SIG-M5 treated with dmso at 0.1 percent for 504 hours (cell line): ENCODE results near the gene ACVR1B.

ENCODE experiments used
- DNase-seq: peaks from one replicate; lab custom pipeline; 2025; ENCODE audit not compliant: unreplicated experiment; lab: John Stamatoyannopoulos, UW

The ACVR1B gene

DNA sequence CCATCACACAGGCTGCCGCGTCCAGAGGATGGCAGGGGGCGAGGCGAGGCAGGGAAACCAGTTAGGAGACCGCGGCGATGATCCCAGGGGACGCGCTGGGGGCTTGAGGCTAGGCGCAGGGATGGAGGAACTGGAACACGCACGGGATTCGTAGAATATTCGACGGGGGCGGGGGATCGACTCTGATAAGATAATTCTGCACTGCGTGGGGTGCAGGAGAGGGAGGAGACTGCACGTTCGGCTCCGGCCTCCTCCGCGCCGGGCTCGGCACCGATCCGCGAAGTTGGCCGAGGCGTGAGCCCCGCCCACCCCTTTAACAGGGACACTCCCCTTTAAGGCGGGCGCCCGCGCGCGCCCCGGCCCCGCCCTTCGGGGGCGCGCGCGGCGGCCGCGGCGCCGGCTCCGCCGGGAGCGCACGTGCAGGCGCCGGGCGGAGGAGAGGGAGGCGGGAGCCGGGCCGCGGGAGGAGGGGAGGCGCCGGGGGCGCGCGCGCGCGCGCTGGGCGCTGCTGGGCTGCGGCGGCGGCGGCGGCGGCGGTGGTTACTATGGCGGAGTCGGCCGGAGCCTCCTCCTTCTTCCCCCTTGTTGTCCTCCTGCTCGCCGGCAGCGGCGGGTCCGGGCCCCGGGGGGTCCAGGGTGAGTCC is at the start of gene ACVR1B:
ACVR1B (plus strand) TSS at position 501 of the 644 bp plus-strand sequence; CDS start at position 546, 45 bp downstream.
- DNase-seq, result peak; percentile 86

DNA sequence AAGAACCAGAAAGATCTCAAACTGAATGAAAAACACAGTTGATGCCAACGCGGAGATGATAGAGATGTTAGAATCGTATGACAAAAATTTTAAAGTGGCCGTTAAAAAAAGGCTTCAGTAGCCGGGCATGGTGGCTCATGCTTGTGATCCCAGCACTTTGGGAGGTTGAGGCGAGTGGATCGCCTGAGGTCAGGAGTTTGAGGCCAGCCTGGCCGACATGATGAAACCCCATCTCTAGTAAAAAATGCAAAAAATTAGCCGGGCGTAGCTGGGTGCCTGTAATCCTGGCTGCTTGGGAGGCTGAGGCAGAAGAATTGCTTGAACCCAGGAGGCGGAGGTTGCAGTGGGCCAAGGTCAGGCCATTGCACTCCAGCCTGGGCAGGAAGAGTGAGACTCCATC is 49.6 kb upstream of the ACVR1B start:
- DNase-seq, result no peak

- DNase-seq, result no peak
Observed at GRCh38 chr12:51904951-51905470, 46.5 kb upstream of the ACVR1B start.

GRCh38 chr12:51905471-51906429 is 45.7 kb upstream of the ACVR1B start:
- no peak for DNase-seq

DNA sequence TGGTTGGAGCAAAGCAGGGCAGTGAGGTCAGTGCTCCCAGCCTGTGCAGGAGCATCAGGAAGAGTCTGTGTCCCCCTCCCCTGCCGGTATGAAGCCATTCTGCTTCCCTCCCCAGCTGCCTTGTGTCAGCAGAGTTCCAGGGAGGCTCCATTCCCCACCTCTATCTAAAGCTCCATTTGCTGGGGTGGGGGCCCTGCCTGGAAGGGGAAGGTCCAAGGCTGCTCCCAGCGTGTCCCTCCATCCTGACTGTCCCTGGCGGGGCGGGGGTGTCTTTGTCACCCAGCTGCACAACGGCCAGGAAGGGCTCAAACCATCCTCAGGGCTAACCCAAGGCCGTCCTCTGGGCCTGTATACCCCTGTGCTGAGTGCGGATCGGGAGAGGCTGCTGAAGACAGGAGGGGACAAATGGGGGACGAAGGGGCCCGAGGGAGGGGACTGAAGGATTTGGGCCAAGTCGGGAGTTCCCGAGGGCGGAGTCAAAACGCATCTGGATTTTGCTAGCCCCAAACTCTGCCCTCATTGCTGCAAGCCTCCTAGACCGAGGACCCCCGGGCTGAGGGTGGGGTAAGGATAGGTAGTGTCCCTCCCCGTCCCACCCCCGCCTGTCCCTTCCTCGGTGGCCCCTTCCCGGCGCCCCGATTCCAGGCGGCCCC is 44.9 kb upstream of the ACVR1B start:
- no peak for DNase-seq

DNA sequence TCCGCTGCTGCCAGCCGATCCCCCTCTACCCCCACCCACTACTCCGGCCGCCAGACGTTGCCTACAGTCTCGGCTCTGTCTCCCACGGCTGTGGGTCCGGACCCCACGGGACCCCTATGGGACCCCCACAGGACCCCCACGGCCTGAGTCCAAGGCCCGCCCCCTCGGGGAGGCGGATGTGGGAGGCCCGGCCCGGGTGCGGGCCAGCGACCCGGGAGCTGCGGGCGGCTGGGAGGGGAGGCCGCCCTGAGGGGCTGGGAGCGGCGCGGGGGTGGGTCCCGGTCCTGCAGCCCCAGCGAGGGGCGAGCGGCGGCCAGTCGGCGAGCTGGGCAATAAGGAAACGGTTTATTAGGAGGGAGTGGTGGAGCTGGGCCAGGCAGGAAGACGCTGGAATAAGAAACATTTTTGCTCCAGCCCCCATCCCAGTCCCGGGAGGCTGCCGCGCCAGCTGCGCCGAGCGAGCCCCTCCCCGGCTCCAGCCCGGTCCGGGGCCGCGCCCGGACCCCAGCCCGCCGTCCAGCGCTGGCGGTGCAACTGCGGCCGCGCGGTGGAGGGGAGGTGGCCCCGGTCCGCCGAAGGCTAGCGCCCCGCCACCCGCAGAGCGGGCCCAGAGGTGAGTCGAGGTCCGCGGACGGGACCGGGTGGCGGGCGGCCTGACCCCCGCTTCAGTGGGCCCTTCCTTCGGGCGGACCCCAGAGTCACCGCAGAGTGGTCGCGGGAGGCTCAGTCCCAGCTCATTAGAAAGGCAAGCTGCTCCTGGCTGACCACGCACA is 44.2 kb upstream of the ACVR1B start, which contains the start of gene ACVRL1:
ACVRL1 (plus strand) TSS at position 422 of the 773 bp plus-strand sequence. CDS start 4,971 bp downstream, outside the sequence.
- no peak for DNase-seq

DNA sequence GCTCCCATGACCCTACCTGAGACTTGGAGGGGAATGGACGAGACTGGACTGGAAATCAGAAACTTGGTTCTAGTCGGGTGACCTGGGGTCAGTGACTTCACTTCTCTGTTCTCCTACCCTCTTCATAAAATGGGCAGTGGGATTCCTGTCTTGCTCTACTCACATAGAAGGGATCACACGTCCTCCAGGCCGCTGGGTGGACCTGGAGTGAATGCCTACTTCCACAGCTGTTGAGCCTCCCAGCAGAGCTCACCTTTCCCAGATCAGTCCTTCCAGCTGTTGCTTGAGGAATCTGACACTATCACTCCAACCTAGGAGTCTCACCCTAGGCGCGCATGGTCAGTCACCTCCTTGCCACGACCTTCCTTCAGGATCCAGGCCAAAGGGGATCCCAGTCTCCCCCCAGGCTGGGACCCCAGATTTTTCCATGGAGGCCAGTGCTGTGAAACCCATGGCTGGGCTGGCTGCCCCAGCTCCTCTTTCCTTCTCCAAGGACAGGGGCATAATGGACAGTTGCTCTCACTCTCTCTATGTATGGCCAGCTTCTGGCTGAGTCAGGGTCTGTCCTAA is 43.6 kb upstream of the ACVR1B start:
- no peak for DNase-seq

- no peak for DNase-seq
Observed at GRCh38 chr12:51908876-51909592, 42.5 kb upstream of the ACVR1B start.

- DNase-seq, result no peak
Observed at GRCh38 chr12:51910168-51910567, 41.3 kb upstream of the ACVR1B start.

DNA sequence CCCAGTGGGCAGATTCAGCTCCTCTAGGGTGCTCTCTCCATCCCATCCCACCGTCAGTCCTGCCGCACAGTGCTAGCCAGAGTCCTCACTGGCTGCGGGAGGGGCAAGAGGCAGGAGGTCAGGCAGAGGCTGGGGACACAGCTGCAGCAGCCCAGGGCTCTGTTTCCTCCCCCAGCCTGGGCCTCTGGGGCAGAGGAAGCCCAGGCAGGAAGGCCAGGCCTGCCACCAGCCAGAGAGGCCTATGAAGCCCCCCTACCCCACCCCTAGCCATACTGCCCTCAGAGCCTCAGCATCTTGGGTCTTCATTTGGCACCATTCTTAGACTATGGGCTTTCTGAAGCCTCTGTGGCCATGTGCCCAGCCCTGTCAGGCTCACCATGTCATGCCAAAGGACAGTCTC is 40.8 kb upstream of the ACVR1B start:
- no peak for DNase-seq

DNA sequence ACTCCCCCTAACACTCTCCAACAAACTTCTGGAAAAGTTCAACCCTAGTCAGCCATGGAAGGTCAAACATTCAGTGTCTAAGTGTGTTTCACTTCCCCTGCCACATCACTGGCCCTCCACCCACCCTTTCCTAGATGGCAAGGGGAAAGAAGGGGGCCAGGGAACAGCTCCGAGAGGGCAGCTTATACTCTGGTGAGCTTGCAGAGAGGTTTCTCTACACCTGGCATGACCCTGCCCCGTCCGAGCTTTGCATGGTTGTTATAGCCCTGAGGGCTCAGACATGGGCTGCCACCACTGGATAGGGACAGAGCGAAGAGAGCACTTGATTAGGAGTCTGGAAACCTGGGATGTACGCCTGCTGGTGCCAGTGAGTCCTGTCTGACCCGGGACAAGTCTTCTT is 40.2 kb upstream of the ACVR1B start:
- no peak for DNase-seq

DNA sequence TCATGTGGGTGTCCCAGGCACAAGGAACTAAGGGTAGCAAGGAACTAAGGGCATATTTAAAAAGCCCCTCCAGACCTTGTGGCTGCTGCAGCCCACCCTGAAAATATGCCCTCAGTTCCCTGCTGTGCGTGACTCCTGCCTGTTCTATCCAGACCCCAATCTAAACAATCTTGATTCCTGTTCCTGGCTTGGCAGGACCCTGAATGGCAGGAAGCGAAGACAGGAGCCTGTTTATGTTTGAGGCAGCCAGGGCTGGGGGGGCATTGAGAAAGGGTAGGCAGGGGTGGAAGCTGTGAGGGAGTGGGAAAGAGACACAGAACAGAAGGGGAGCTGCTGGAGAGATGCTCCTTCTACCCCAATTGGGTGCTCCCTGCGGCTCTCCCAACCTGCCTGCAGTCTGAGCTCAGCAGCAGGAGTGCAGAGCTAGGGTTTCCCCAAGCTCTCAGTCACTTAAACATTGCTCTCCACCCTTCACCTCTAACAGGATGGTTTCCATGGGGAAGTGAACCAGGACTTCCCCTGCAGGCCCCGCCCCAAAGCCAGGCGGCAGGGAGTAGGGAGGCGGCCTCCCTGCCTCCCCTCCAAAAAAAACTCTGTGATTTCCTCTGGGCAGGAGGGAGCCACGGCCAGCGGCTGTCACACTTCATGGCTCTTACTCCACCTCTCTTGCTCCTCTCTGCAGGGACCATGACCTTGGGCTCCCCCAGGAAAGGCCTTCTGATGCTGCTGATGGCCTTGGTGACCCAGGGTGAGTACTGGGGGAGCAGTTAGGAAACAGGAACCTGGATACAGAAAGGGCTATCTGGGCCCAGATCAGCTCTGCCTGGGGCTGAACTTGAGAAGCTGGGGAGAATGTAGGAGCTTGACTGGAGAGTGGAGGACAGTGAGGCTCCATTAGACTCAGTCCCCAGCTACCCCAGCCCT is 39.4 kb upstream of the ACVR1B start:
- peak; percentile 58 for DNase-seq

GRCh38 chr12:51913071-51914033 is 38.1 kb upstream of the ACVR1B start:
- no peak for DNase-seq

DNA sequence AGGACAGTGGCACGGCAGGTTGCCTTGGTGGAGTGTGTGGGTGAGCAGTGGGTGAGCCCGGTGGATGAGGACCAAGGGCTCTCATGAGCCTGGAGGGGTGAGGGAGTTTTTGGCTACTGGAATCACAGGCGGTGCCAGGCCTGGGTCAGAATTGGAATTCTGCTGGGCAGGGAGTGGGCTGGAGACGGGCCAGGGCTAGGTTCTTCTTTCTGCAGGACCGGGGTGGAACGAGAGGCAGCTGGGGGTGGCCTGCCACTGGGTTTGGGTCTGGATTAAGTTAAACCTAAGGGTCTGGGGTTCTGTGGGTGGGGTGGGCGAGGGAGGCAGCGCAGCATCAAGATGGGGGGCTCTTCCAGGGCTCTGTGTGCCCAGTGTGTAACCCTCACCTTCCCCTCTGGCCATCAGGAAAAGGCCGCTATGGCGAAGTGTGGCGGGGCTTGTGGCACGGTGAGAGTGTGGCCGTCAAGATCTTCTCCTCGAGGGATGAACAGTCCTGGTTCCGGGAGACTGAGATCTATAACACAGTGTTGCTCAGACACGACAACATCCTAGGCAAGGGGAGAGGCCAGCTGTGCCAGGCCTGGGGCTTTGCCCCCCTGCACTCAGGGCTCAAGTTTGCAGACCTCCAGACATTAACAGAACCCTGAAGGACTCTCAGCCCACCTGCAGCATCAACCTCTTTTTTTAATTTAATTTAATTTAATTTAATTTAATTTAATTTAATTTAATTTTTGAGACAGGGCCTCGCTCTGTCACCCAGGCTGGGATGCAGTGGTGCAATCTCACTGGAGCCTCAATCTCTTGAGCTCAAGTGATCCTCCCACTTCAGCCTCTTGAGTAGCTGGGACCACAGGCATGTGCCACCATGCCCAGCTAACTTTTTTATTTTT is 37.2 kb upstream of the ACVR1B start:
- DNase-seq, result no peak

GRCh38 chr12:51915003-51915625 is 36.4 kb upstream of the ACVR1B start:
- DNase-seq, result no peak

DNA sequence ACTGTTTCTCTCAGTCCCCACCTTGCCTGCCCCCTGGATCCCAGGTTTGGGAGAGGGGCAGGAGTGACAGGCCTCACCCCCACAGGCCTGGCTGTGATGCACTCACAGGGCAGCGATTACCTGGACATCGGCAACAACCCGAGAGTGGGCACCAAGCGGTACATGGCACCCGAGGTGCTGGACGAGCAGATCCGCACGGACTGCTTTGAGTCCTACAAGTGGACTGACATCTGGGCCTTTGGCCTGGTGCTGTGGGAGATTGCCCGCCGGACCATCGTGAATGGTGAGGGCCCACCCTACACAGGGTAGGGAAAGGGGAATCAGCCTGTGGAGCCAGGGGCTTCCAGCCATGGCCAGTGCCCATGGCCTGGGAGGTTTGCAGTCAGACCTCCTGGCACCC is 35.5 kb upstream of the ACVR1B start:
- no peak for DNase-seq
